A549 (cell line): Measurements from ENCODE around the gene TBL1X.

Source experiments
- CBX2 ChIP-seq: fragments of 200-600 bp; sonication (generic); IDR thresholded peaks from 2 replicates; pipeline ENCODE4 v1.6.1; 2016; ENCODE audit warnings: low read depth, mild to moderate bottlenecking, borderline replicate concordance
- CEBPB ChIP-seq, 2 experiments: fragments of >200 bp in 1 of 2; sonication (Bioruptor Twin) in 1 of 2; formaldehyde crosslinking in 1 of 2; IDR thresholded peaks; 2 replicates each; pipeline ENCODE4 v1.6.1; 2012 to 2016
- CHD2 ChIP-seq: fragments of 150-350 bp; IDR thresholded peaks from 2 replicates; pipeline ENCODE4 v1.6.1; 2014; ENCODE audit warnings: low read length; ENCODE audit not compliant: partially characterized antibody
- HOXA7 ChIP-seq: fragments of 250-450 bp; sonication (Bioruptor Pico); IDR thresholded peaks from 2 replicates; pipeline ENCODE4 v1.5.0; 2020; ENCODE audit warnings: mild to moderate bottlenecking, moderate library complexity
- JUN ChIP-seq, 2 experiments: fragments of >200 bp; sonication (Bioruptor Twin); formaldehyde crosslinking; IDR thresholded peaks; 2 replicates in 1 of 2; 3 replicates in 1 of 2; pipeline ENCODE4 v1.6.1; 2016 to 2017
- JUNB ChIP-seq: fragments of >200 bp; sonication (Bioruptor Twin); formaldehyde crosslinking; IDR thresholded peaks from 2 replicates; pipeline ENCODE4 v1.6.1; 2016
- KDM1A ChIP-seq: fragments of 200-600 bp; sonication (generic); IDR thresholded peaks from 2 replicates; pipeline ENCODE4 v1.6.1; 2016; ENCODE audit warnings: low read depth, mild to moderate bottlenecking
- POLR2A ChIP-seq: IDR thresholded peaks from 2 replicates; pipeline ENCODE4 v1.6.1; 2012; ENCODE audit warnings: mild to moderate bottlenecking, low read length
- POLR2AphosphoS2 ChIP-seq: conservative IDR thresholded peaks from 2 replicates; pipeline ENCODE4 v1.6.1; 2012; ENCODE audit warnings: low read length, improper control_type of control experiment, inconsistent platforms
- TF ChIP-seq, protein P1 (sequence below): fragments of >200 bp; sonication (Bioruptor Twin); formaldehyde crosslinking; IDR thresholded peaks from 3 replicates; pipeline ENCODE4 v1.5.1; 2016
- TF ChIP-seq, protein P2 (sequence below): fragments of 450-650 bp; IDR thresholded peaks from 2 replicates; pipeline ENCODE4 v1.6.1; 2014; ENCODE audit warnings: antibody characterized with exemption

DNA sequence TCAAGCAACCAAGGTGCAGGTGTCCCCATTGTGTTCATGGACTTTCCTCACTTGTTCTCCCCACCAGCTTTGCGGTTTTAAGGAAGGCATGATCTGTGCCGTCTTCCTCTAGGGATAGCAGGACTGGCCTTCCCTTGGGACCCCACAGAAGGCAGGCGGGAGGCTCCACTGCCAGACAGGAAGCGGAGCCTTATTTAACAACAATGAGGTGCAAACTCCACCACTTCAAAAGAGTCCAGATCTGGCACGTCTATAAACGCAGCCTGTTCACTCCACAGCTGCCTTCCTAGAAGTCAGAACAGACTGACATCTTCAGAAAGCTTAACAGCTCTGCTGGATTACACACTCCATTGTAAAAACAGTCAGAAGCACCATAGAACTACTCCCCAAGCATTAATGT, 302.5 kb downstream of the TBL1X start:
- TF ChIP-seq KDM1A (no peak), POLR2AphosphoS2 (no peak), POLR2A (no peak), JUN (IDR thresholded peaks at IDR 0.05) (no peak), CEBPB (IDR thresholded peaks at IDR 0.05) (no peak), CBX2 (no peak), JUNB (no peak), HOXA7 (CRISPR knock-in tag) (no peak), CHD2 (no peak)
- TF ChIP-seq, protein P1, sequence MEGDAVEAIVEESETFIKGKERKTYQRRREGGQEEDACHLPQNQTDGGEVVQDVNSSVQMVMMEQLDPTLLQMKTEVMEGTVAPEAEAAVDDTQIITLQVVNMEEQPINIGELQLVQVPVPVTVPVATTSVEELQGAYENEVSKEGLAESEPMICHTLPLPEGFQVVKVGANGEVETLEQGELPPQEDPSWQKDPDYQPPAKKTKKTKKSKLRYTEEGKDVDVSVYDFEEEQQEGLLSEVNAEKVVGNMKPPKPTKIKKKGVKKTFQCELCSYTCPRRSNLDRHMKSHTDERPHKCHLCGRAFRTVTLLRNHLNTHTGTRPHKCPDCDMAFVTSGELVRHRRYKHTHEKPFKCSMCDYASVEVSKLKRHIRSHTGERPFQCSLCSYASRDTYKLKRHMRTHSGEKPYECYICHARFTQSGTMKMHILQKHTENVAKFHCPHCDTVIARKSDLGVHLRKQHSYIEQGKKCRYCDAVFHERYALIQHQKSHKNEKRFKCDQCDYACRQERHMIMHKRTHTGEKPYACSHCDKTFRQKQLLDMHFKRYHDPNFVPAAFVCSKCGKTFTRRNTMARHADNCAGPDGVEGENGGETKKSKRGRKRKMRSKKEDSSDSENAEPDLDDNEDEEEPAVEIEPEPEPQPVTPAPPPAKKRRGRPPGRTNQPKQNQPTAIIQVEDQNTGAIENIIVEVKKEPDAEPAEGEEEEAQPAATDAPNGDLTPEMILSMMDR, result no peak
- TF ChIP-seq, protein P2, sequence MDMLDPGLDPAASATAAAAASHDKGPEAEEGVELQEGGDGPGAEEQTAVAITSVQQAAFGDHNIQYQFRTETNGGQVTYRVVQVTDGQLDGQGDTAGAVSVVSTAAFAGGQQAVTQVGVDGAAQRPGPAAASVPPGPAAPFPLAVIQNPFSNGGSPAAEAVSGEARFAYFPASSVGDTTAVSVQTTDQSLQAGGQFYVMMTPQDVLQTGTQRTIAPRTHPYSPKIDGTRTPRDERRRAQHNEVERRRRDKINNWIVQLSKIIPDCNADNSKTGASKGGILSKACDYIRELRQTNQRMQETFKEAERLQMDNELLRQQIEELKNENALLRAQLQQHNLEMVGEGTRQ, result no peak
